ENCODE data around the gene OSTM1.

The OSTM1 gene

GRCh38 chr6:108074359-108075144, at the start of gene OSTM1:
Gene OSTM1 (minus strand): TSS chr6:108074741. CDS start chr6:108074651, 90 bp downstream.
- no peak for TF ChIP-seq CTCF (IDR thresholded peaks at IDR 0.05; ENCODE audit: low read depth, low read length, missing control alignments)
- DNase-seq (ENCODE audit: low read depth) = peak; percentile 45
- H3K4me3 ChIP-seq (ENCODE audit: low read depth, low read length) = peak within 1 kb of the TSS; percentile 93

GRCh38 chr6:108123946-108124345, 49.4 kb upstream of the OSTM1 start:
- no peak for DNase-seq (ENCODE audit: low read depth)
- TF ChIP-seq CTCF (IDR thresholded peaks at IDR 0.05; ENCODE audit: low read depth, low read length, missing control alignments) = no peak

GRCh38 chr6:108123481-108123929, 49.0 kb upstream of the OSTM1 start:
- DNase-seq (ENCODE audit: low read depth) = no peak
- TF ChIP-seq CTCF (IDR thresholded peaks at IDR 0.05; ENCODE audit: low read depth, low read length, missing control alignments) = no peak
- no peak overlapping the region for H3K4me3 ChIP-seq (ENCODE audit: low read depth, low read length)

More at GRCh38 chr6:108123946-108124345, 49.4 kb upstream of the OSTM1 start:
- H3K4me3 ChIP-seq (ENCODE audit: low read depth, low read length) = no peak overlapping the region

GRCh38 chr6:108121612-108122011, 47.1 kb upstream of the OSTM1 start:
- no peak overlapping the region for H3K4me3 ChIP-seq (ENCODE audit: low read depth, low read length)
- no peak for TF ChIP-seq CTCF (IDR thresholded peaks at IDR 0.05; ENCODE audit: low read depth, low read length, missing control alignments)
- no peak for DNase-seq (ENCODE audit: low read depth)

GRCh38 chr6:108120311-108120710, 45.8 kb upstream of the OSTM1 start:
- no peak for DNase-seq (ENCODE audit: low read depth)
- H3K4me3 ChIP-seq (ENCODE audit: low read depth, low read length) = no peak overlapping the region
- no peak for TF ChIP-seq CTCF (IDR thresholded peaks at IDR 0.05; ENCODE audit: low read depth, low read length, missing control alignments)

- TF ChIP-seq CTCF (IDR thresholded peaks at IDR 0.05; ENCODE audit: low read depth, low read length, missing control alignments) = no peak
- no peak overlapping the region for H3K4me3 ChIP-seq (ENCODE audit: low read depth, low read length)
- DNase-seq (ENCODE audit: low read depth) = no peak
Measured at GRCh38 chr6:108119769-108120141, 45.2 kb upstream of the OSTM1 start.
